ENCODE results near the gene ADAMTS12.

- TF ChIP-seq CTCF (IDR thresholded peaks at IDR 0.05) = no peak
- TF ChIP-seq POLR2A (IDR thresholded peaks at IDR 0.05) = no peak
Measured at GRCh38 chr5:33721491-33722200, 170.1 kb downstream of the ADAMTS12 start.

All from lower leg skin (tissue), 3 donors.